SU-DHL-6 (cell line): ENCODE results near the gene PARP12.

ENCODE experiments used
- H2AFZ ChIP-seq: fragments of 200-600 bp; sonication (generic); 2 replicates; pipeline ENCODE4 v1.6.1; 2014; ENCODE audit warnings: low read depth, mild to moderate bottlenecking, moderate library complexity, mixed read lengths, antibody characterized with exemption, low read length; ENCODE audit not compliant: severe bottlenecking
- H3F3A ChIP-seq: fragments of 200-600 bp; shearing (Covaris generic); 2 replicates; pipeline ENCODE4 v1.6.0; 2016; ENCODE audit warnings: antibody characterized with exemption, mild to moderate bottlenecking; ENCODE audit not compliant: insufficient read depth
- H3K27ac ChIP-seq: fragments of 200-600 bp; sonication (generic); 2 replicates; pipeline ENCODE4 v1.5.1; 2016; ENCODE audit warnings: low read depth, mild to moderate bottlenecking, low read length, moderate library complexity, mixed read lengths
- H3K27me3 ChIP-seq: fragments of 200-600 bp; sonication (generic), shearing (Covaris generic); 2 replicates; pipeline ENCODE4 v1.6.0; 2014; ENCODE audit warnings: mild to moderate bottlenecking, low read length
- H3K36me3 ChIP-seq: fragments of 200-600 bp; sonication (generic); 2 replicates; pipeline ENCODE4 v1.6.1; 2014; ENCODE audit warnings: mild to moderate bottlenecking, low read length, mixed read lengths
- H3K4me2 ChIP-seq: fragments of 300-600, 200-600 bp; shearing (Covaris generic), sonication (generic); 2 replicates; pipeline ENCODE4 v1.6.0; 2014; ENCODE audit warnings: low read length, low read depth, mild to moderate bottlenecking; ENCODE audit not compliant: poor library complexity, severe bottlenecking
- H3K4me3 ChIP-seq: fragments of 200-600 bp; sonication (generic); 2 replicates; pipeline ENCODE4 v1.5.1; 2014; ENCODE audit warnings: antibody characterized with exemption, low read length, mild to moderate bottlenecking, mixed read lengths; ENCODE audit not compliant: insufficient read depth, poor library complexity, severe bottlenecking
- H3K79me2 ChIP-seq: fragments of 200-600 bp; sonication (generic); 2 replicates; pipeline ENCODE4 v1.6.1; 2014; ENCODE audit warnings: mild to moderate bottlenecking, low read length, moderate library complexity; ENCODE audit not compliant: insufficient read depth
- H3K9ac ChIP-seq: fragments of 200-600 bp; sonication (generic); 2 replicates; pipeline ENCODE4 v1.7.0; 2014; ENCODE audit warnings: mild to moderate bottlenecking, low read length
- H3K9me2 ChIP-seq: fragments of 200-600 bp; sonication (generic); replicated peaks from 2 replicates; pipeline ENCODE4 v1.6.1; 2014; ENCODE audit warnings: low read length; ENCODE audit not compliant: insufficient read depth
- H3K9me3 ChIP-seq: fragments of 200-600 bp; sonication (generic); 2 replicates; pipeline ENCODE4 v1.6.1; 2014; ENCODE audit warnings: low read length, mixed read lengths; ENCODE audit not compliant: insufficient read depth
- H4K20me1 ChIP-seq: fragments of 200-600 bp; sonication (generic); 2 replicates; pipeline ENCODE4 v1.6.1; 2014; ENCODE audit warnings: low read depth, mild to moderate bottlenecking, antibody characterized with exemption, low read length, moderate library complexity, mixed read lengths
- EZH2phosphoT487 ChIP-seq: fragments of 200-600 bp; sonication (generic), shearing (Covaris generic); conservative IDR thresholded peaks from 2 replicates; pipeline ENCODE4 v1.6.1; 2018; ENCODE audit warnings: mild to moderate bottlenecking, antibody characterized with exemption, low read length, moderate library complexity, mixed read lengths
- TF ChIP-seq, protein P1 (sequence below): fragments of 200-600 bp; sonication (generic); IDR thresholded peaks from one replicate; pipeline ENCODE4 v1.5.1; 2017; ENCODE audit warnings: antibody characterized with exemption, mild to moderate bottlenecking, low read length, moderate library complexity; ENCODE audit not compliant: insufficient read depth, poor library complexity, severe bottlenecking

Gene PARP12

DNA sequence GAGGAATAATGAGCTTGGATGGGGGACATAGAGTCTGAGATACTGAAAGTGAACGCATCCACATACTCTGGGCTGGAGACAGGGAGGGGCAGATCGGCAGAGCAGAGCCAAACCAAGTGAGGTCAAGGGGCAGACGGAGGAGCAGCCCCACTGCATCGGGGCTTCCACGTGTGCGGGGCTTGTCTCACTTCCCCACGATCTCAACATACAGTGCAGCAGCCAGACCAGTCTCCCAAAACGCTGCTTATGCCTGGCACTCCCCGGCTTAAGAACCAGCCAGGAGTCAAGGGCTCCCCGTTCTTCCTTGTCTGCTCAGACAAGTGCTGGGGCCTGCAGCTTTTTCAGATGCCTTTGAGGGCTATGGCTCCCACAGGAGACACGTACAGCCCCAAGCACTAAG, 43.6 kb downstream of the PARP12 start:
- no peaks in the 10 kb centered on the region for H3K27me3 ChIP-seq
- no peaks in the 10 kb centered on the region for H3K9me2 ChIP-seq
- no peaks in the 10 kb centered on the region for H4K20me1 ChIP-seq
- no peaks in the 10 kb centered on the region for H3K79me2 ChIP-seq
- H3K9ac ChIP-seq = no peak overlapping the region
- no peak overlapping the region for H2AFZ ChIP-seq
- no peak for TF ChIP-seq EZH2phosphoT487
- TF ChIP-seq, protein P1, sequence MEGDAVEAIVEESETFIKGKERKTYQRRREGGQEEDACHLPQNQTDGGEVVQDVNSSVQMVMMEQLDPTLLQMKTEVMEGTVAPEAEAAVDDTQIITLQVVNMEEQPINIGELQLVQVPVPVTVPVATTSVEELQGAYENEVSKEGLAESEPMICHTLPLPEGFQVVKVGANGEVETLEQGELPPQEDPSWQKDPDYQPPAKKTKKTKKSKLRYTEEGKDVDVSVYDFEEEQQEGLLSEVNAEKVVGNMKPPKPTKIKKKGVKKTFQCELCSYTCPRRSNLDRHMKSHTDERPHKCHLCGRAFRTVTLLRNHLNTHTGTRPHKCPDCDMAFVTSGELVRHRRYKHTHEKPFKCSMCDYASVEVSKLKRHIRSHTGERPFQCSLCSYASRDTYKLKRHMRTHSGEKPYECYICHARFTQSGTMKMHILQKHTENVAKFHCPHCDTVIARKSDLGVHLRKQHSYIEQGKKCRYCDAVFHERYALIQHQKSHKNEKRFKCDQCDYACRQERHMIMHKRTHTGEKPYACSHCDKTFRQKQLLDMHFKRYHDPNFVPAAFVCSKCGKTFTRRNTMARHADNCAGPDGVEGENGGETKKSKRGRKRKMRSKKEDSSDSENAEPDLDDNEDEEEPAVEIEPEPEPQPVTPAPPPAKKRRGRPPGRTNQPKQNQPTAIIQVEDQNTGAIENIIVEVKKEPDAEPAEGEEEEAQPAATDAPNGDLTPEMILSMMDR = no peak
- H3K9me3 ChIP-seq = no peaks in the 10 kb centered on the region
- H3F3A ChIP-seq = no peaks in the 10 kb centered on the region
- H3K27ac ChIP-seq = no peak overlapping the region
- no peak overlapping the region for H3K4me2 ChIP-seq
- H3K4me3 ChIP-seq = no peak overlapping the region
- H3K36me3 ChIP-seq = no peaks in the 10 kb centered on the region

DNA sequence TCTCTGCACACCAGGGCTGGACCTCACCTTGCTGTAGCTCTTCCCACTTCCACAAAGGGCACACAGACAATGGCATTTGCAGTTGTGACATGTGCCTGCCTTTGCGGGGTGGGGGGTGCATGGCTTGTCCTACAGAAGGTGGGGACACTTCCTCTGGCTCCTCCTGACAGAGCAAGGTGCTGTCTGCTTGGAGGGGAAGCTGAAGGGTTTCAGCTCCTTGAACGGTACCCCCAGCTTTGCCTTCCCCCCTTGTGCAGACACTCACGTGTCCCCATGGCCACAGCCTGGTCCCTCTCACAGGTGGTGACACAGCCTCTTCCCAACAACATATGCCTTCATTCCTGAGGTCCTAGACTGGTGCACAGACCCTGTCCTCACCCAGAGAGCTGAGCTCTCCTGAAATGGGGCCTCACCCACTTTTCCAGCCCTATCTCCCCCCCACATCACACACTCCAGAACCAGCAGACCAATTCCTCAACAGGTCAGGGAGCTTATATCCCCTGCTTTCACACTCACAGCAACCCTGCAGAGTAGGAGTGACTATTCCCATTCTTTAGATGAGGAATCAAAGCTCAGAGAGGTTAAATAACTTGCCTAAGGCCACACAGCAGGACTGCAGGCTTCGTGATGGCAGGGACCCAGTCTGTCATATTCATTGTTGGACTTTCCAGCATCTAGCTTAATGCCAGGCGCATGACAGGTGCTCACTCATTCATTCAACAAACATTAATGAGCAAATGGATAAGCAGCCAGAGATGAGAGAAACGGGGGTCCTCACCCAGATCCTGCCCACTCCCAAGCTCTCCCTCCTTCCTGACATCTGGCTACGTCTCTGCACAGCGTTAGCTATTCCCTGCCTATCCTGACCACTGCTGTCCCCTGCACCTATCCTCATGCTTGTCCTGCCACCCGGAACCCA, 44.4 kb downstream of the PARP12 start:
- Histone ChIP-seq H2AFZ (no peak overlapping the region), H4K20me1 (no peaks in the 10 kb centered on the region), H3F3A (no peaks in the 10 kb centered on the region), H3K27me3 (no peaks in the 10 kb centered on the region), H3K9me2 (no peaks in the 10 kb centered on the region), H3K4me2 (no peak overlapping the region), H3K27ac (no peak overlapping the region), H3K4me3 (no peak overlapping the region), H3K79me2 (no peaks in the 10 kb centered on the region), H3K9me3 (no peaks in the 10 kb centered on the region), H3K9ac (no peak overlapping the region), H3K36me3 (no peaks in the 10 kb centered on the region)
- TF ChIP-seq, protein P1 = no peak
- no peak for TF ChIP-seq EZH2phosphoT487

DNA sequence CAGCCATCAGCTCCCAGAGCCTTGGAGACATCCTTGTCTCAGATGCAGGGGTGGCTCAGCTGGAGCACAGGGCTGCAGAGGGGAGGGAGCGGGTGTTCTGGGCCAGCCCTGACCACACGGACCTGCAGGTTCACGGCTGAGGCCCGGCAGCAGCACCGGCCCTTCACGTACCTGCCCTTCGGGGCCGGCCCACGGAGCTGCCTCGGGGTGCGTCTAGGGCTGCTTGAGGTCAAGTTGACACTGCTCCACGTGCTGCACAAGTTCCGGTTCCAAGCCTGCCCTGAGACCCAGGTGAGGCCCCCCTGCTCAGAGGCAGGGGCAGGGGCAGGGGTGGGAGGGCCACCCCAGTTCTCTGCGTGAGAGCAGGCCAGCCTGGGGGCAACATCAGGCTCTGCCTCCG, 45.2 kb downstream of the PARP12 start:
- H3K9me2 ChIP-seq = no peaks in the 10 kb centered on the region
- H3K4me2 ChIP-seq = no peak overlapping the region
- H3F3A ChIP-seq = no peaks in the 10 kb centered on the region
- no peak overlapping the region for H2AFZ ChIP-seq
- TF ChIP-seq, protein P1 = no peak
- no peak for TF ChIP-seq EZH2phosphoT487
- H3K9ac ChIP-seq = no peak overlapping the region
- H3K9me3 ChIP-seq = no peaks in the 10 kb centered on the region
- H3K79me2 ChIP-seq = no peaks in the 10 kb centered on the region
- no peaks in the 10 kb centered on the region for H3K36me3 ChIP-seq
- no peaks in the 10 kb centered on the region for H3K27me3 ChIP-seq
- no peak overlapping the region for H3K27ac ChIP-seq
- no peaks in the 10 kb centered on the region for H4K20me1 ChIP-seq
- H3K4me3 ChIP-seq = no peak overlapping the region
